NCI-H748 (cell line): ENCODE data around the gene CKAP5.

Source experiments
- DNase-seq: peaks from one replicate; lab custom pipeline; 2025; ENCODE audit not compliant: unreplicated experiment; lab: John Stamatoyannopoulos, UW

The CKAP5 gene

DNA sequence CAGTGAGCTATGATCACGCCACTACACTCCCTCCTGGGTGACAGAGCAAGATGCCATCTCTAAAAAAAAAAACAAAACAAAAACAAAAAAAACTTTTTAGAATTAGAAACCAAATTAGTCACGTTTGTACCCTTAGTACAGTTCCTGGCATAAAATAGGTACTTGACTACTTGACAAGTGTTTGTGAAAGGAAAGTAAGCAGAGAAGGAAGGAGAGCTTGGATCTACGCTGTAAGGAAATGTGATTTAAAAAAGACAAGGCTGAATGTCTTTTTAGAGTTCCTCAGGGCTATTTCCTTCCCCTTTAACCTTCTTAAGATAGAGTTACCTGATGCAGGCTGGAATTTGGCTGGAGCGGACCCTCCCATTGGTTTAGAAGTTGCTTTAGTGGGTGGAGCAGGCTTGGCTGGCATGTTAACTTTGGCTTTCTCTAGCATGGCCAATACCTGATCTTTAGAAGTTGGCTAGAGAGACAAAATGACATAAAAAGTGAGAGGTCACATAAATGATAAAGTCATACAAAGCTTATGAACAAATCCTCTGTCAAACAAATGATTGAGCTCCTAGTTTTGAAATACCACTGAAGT is 76.4 kb downstream of the CKAP5 start:
- no peak for DNase-seq

DNA sequence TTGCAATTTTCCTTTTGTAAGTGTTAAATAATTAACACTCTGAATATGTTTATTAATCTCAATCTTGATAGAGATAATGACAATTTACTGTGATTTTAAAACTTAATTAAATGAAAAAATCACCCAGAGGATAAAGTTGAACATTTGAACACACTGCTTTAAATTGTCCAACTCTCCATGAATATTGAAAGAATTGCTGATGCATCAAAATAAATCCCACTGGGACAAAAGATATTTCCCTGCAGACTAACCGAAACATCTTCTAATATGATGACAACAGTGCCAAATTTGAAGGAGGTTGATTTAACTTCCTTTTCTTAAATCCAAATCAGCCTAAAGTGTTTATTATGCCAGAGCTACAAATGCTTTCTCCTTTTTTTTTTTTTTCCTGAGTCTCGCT is 79.4 kb downstream of the CKAP5 start:
- DNase-seq: no peak

DNA sequence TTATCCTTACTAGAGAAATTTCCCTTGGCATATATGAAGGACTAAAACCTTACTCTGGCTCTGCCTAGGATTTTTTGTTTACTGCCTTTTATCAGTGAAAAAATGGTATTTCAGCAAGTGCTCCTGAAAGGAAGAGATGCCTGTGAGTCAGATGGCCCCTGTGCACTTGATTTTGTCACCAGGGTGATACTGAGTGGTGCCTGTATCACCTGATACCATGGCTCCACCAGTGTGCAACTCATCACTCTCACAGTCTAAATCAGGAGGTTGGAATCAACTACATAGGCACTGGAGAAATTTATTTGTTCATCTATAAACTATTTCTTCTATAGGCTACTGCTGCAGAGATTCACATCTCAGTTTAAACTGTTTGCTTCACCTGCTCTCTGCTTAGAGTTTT is 83.8 kb downstream of the CKAP5 start:
- DNase-seq: no peak

DNA sequence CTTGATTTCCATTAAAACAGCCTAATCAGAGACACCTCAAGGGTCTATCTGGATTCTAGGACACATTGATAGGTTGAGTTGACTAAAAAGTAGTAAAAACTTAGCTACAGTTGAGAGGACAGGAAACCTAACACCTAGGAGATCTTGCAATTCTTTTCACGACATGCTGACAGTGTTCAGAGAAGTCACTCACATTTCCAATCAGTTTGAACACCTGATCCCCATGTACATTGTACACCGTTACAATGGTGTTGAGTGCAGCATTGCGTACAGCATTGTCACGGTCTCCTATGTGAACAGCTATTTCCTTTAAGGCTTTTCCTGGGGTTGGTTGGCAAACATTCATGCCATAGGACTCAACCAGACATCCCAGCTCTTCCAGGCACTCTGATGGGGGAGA is 84.3 kb downstream of the CKAP5 start:
- no peak for DNase-seq

DNA sequence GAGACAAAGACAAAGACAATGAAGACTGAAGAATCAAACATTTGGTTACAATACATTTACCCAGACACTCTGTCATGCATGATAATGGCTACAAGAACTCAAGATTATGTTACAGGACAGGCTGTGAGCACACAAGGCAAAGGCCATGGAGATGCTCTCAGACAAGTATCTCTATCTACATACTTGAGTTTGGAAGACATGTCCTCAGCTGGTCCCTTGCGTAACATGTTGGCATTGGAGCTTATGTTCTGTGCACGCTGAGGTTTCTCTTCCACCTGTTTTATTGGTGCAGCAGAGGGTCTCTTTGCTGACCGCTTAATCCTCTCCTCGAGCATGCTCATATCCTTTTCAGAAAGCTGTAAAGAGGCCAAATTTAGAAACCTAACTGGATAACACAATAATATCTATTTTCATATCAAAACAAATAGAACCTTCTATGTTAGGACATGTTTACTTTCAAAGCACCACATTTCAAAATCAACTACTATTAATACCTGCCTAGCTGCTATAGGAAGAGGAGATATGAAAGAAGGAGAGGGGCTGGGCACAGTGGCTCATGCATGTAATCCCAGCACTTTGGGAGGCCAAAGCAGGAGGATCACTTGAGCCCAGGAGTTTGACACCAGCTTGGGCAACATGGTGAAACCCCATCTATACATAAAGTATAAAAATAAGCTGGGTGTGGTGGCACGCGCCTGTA is 85.5 kb downstream of the CKAP5 start:
- DNase-seq: no peak

DNA sequence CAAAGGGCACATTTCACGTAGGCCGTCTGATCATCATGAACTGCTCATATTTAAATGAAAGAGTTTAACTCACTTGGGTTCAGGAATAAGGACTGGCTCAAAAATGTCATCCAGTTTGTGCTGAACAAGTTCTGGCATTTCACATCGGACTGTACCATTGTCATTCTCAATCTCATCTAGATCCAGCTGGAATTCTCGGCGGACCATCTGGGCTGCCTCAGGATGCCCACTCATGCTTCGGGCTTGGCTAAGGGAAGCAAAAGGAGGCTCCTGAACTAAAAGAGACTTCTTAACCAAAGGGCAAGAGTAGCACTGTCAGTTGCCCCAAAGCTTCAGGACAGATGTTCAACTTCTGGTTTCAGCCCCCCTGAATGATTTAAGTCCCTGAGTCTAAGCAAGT is 86.9 kb downstream of the CKAP5 start:
- DNase-seq: no peak

DNA sequence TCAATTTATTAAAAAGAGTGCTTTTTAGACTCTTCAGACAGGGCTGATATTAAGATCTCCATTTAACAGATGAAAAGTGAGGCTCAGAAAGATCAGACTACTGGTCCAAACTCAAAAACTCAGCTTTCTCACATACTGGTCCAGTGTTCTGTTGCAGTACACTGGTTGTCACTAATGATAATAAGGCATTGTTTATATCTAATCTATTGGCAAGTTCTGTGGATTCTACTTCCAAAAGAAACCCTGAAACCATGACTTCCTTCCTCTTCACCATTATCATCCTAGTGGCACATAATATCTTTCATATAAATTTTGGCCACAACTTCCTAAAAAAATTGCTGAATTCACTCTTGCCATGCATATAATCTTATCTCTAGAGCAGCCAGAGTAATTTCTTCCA is 90.1 kb downstream of the CKAP5 start:
- no peak for DNase-seq

DNA sequence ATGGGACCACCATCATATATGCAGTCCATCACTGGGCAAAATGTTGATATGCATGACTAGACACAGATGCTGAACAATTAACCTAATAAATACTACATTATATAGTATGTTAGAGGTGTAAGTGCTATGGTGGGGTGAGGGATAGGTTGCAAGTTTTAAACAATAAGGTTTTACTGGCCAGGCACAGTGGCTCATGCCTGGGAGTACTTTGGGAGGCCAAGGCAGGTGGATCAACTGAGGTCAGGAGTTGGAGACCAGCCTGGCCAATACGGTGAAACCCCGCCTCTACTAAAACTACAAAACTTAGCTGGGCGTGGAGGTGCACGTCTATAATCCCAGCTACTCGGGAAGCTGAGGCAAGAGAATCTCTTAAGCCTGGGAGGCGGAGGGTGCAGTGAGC is 98.9 kb downstream of the CKAP5 start:
- DNase-seq: no peak

DNA sequence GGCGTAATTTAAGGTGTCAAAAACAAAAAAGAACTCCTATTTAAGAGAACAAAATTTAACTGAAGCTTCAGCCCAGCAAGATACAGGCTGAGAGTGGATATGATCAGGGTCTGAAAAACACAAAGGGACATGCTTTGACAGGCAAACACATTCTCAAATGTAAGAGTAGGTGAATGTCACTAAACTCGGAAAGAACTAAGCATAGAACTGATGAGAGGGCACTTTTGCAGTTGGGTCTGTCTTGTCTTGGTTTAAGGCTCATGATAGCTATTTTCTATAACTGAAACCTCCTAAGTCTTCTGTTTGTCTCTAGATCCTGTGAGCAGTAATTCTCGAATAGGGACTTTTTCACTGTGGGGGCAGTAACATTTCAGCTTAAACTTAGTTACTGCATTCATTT is 100.1 kb downstream of the CKAP5 start:
- DNase-seq: no peak

DNA sequence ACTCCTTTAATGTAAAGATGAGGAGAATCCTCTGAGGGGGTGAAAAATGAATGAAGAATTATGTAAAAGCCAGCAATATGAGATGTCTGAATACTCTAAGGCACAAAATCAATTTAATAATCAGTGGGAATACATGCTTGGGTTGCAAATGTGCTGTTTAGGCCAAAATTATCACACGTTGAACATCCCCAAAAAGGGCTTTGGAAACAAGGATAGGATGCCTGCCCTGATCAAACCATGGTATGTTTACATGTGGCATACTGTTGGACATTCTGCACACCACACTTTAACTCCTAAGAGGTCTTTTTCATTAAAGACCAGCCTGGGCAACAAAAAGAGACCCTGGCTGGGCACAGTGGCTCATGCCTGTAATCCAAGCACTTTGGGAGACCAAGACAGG is 100.8 kb downstream of the CKAP5 start:
- DNase-seq: no peak

DNA sequence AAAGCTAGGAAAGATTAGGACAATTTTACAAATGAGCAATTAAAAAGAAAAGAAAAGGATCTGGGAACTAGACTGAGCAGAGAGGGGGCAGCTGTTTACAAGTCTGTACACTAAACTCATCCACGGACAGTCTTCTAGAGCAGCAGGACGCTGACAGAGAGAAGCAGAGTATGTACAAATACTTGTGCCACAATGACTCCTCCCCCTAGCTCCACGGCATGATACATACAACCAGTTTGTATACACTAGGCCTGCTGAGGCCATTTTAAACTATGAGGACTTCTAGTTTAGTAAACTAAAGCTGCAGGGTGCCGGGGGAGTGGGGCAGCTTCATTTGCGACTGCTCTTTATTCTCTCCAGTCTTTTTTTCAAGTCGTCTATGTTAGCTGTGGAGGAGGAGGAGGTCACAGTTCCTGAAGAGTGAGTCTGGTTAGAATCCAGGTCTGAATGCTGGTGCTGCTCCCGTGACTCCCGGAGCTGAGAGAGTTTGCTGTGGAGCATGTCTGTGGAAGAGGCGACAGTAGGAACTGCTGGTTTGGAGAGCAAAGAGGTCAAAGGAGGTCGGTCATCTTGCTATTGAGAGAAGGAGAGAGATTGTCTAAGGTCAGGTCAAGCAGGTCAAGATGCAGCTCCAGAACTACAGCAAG is 102.3 kb downstream of the CKAP5 start:
- DNase-seq: no peak

DNA sequence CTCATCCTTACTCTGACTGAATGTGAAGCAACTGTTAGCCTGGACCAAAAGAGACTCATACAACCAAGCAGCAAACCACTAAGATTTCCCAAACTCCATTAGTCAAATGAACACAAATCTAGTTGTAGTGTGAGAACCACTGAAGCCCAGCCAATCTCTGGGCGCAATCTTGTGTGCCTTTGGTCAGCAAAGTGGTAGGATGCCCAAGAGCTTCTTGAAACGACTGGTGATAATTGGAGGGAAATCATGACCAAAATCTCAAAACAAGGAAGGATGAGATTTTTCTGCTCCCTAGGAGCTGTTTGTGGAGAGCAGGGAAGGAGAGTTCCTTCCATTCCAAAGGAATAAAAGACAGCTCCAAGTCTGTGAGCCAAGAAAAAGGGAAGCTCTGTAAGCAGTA is 103.0 kb downstream of the CKAP5 start:
- no peak for DNase-seq

DNA sequence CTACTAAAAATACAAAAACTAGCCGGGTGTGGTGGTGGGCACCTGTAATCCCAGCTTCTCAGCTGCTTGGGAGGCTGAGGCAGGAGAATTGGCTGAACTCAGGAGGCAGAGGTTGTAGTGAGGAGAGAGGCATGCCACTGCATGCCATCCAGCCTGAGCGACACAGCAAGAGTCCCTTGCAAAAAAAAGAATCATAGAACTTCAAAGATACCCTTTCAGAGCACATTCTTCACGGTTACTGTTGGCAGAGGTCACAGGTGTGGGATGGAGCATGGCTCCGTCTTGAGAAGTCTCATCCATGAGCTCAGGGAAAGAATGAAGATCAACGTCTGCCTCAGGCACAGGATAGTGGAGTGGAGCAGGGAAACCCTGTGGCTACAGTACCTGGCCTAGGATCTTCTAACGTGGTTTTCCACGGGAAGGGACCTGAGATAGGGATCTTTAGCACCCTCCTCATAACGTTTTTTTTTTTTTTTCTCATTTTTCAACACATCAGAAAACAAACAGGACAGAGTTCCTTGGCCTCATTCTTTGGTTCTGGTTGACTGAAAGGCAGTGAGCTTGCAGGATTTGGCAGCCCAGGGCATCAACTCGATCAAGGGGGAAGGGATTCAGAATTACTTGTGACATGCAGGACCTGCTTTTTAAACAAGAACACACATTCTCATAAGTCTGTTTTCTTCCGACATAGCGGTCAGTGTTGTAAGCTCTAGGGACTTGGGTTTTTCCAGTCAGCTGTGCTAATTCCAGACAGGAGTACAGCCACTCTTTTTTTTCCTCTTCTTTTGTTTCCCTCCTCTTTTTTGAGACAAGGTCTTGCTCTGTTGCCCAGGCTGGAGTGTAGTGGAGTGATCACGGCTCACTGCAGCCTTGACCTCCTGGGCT is 104.2 kb downstream of the CKAP5 start:
- no peak for DNase-seq

DNA sequence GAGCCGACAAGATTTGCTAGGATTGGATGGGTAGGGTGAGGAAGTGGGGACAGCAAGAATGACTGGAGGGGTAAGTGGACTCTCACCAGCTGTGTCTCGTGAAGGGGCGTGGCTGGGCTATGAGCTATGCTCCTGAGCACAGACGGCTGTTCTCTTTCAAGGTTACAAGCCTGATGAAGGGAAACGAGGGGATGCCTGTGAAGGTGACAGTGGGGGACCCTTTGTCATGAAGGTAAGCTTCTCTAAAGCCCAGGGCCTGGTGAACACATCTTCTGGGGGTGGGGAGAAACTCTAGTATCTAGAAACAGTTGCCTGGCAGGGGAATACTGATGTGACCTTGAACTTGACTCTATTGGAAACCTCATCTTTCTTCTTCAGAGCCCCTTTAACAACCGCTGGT is 107.2 kb downstream of the CKAP5 start:
- DNase-seq: no peak

DNA sequence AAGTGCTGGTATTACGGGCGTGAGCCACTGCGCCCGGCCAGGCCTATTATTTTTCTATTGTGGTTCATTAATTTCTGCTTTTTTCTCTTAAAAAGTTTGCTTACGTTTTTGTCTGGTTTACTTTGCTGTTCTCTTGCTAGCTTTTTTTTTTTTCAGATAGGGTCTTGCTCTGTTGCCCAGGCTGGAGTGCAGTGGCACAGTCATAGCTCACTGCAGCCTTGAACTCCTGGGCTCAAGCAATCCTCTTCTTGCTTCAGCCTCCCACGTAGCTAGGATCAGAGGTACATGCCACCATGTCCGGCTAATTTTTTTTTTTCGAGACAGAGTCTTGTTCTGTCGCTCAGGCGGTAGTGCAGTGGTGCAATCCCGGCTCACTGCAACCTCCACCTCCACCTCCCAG is 108.4 kb downstream of the CKAP5 start:
- DNase-seq: no peak

DNA sequence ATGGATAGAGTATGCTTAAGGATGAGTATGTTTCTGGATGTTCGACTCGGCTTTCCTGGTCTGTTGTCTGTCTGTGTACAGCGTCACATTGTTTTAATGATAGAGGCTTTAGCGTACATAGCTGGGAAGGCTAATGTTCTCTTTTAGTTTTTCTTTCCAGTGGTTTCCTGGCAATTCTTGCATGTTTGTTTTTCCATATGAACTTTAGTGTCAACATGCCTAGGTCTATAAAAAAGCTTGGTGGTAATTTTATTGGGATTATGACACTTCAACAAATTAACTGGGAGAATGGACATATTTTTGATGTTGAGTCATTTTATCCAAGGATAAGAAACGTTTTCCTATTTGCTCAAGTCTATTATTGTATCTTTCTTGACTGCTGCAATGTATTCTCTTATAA is 109.5 kb downstream of the CKAP5 start:
- DNase-seq: no peak

DNA sequence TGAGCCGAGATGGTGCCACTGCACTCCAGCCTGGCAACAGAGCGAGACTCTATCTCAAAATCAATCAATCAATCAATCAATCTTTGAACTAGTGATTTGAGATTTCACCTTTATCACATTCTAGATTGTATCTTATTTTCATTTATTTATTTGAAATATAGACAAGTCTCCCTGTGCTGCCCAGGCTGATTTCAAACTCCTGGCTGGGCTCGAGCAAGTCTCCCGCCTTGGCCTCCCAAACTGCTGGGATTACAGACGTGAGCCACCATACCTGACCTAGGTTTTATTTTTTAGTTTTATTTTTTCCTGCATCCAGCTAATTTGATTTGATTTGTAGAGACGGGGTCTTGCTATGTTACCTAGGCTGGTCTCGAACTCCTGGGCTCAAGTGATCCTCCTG is 109.9 kb downstream of the CKAP5 start:
- DNase-seq: no peak

DNA sequence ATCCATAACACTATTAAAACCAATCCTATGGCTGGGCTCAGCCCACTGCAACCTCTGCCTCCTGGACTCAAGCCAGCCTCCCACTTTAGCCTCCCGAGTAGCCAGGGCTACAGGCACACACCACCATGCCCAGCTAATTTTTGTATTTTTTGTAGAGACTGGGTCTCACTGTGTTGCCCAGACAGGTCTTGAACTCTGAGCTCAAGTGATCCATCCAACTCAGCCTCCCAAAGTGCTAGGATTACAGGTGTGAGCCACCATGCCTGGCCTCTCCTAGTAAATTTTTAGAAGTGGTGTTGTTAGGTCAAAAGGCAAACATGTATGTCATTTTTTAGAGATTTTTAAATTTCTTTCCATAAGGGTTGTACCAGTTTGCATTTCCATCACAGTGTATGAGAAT is 112.8 kb downstream of the CKAP5 start:
- no peak for DNase-seq

DNA sequence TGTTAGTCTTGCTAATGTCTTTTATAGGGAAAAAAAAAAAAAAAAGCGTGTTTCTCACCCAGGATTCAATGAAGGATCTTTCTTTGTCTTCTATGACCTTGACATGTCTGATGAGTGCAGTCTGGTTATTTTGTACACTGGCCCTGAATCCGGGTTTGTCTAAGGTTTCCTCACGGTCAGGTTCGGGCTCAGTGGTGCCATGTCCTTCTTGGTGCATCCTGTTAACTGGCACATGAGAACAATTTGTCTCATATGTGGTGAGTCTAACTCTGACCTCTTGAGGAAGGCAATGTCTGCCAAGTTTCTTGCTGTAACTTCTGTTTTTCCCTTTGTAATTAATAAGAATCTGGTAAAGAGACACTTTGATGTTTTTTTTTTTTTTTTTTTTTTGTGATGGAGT is 114.5 kb downstream of the CKAP5 start:
- DNase-seq: no peak

DNA sequence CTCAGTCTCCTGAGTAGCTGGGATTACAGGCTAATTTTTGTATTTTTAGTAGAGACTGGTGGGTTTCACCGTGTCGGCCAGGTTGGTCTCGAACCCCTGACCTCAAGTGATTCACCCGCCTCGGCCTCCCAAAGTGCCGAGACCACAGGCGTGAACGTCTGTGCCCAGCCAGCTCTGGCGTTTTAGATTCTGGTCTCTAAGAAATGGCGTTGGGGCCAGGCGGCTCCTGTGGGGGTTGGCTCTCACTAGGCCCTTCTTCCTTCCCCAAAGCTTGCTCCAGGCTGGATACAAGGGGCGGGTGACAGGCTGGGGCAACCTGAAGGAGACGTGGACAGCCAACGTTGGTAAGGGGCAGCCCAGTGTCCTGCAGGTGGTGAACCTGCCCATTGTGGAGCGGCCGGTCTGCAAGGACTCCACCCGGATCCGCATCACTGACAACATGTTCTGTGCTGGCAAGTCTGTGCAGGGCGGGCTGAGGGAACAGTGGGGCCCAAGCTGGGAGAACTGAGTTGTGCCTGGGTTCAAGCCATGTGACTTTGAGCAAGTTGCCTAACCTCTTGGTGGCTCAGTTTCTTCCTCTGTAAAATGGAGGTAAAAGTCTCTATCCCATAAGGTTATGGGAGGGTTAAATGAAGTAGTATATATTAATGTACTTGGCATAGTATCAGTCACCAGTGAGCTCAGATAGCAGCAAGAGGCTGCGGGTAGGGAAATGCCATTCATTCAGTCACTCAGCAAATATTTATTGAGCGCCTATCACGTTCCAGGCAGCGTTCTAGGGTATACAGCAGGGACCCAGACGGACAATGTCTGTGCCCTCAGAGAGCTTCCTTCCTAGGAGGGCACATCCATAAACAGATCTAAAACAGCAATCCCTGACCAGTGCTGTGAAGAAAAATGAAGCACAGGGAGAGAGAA is 116.7 kb downstream of the CKAP5 start:
- no peak for DNase-seq

DNA sequence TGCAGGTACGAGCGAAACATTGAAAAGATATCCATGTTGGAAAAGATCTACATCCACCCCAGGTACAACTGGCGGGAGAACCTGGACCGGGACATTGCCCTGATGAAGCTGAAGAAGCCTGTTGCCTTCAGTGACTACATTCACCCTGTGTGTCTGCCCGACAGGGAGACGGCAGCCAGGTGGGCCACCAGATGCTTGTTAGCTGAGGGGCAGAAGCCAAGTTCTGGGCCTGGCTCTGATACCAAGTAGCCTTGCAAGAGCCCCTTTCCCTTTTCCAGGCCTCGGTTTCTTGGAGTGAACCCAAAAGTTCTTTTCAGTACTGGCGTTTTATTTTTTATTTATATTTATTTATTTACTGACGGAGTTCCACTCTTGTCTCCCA is 117.4 kb downstream of the CKAP5 start:
- DNase-seq: no peak
